DND-41 (cell line): ENCODE results near the gene ZNF722.
"Not testable (repeated sequence)": the region's sequence is repeated elsewhere in the genome, so short reads cannot be mapped to it uniquely, and the experiment has no call there.

ENCODE experiments used
- ATAC-seq: fragments of 200-7000 bp; cut with Tn5 transposase; 3 replicates; pipeline ENCODE4 v1.9.1; 2021; ENCODE audit warnings: low read depth; ENCODE audit not compliant: insufficient read depth
- DNase-seq: peaks from one replicate; pipeline ENCODE4 v3.0.0-alpha.2; 2020
- H2AFZ ChIP-seq: 2 replicates; pipeline ENCODE4 v1.6.0; 2012; ENCODE audit warnings: low read depth, low read length
- H3K27ac ChIP-seq: 2 replicates; pipeline ENCODE4 v1.5.1; 2012; ENCODE audit warnings: low read length, inconsistent platforms
- H3K27me3 ChIP-seq: fragments of 200-600 bp; sonication (generic); 2 replicates; pipeline ENCODE4 v1.6.0; 2012; ENCODE audit warnings: low read length, mild to moderate bottlenecking, inconsistent platforms; ENCODE audit not compliant: insufficient read depth, poor library complexity
- H3K36me3 ChIP-seq: 2 replicates; pipeline ENCODE4 v1.5.1; 2012; ENCODE audit warnings: low read length, inconsistent platforms; ENCODE audit not compliant: insufficient read depth
- H3K4me1 ChIP-seq: 2 replicates; pipeline ENCODE4 v1.5.1; 2012; ENCODE audit warnings: mild to moderate bottlenecking, low read length; ENCODE audit not compliant: insufficient read depth
- H3K4me2 ChIP-seq: 2 replicates; pipeline ENCODE4 v1.6.0; 2012; ENCODE audit warnings: mild to moderate bottlenecking, moderate library complexity, low read length, inconsistent platforms; ENCODE audit not compliant: insufficient read depth
- H3K4me3 ChIP-seq, 2 experiments: fragments of 200-600 bp in 1 of 2; shearing (Covaris generic) in 1 of 2; 2 replicates each; pipeline ENCODE4 v1.5.1; 2012 to 2016; ENCODE audit warnings: inconsistent platforms in 2 of 2, low read length in 2 of 2, mild to moderate bottlenecking in 2 of 2, low read depth in 1 of 2, moderate library complexity in 1 of 2
- H3K79me2 ChIP-seq: 2 replicates; pipeline ENCODE4 v1.6.0; 2012; ENCODE audit warnings: low read length, inconsistent platforms; ENCODE audit not compliant: insufficient read depth
- H3K9ac ChIP-seq: 2 replicates; pipeline ENCODE4 v1.6.0; 2012; ENCODE audit warnings: low read depth, mild to moderate bottlenecking, inconsistent platforms, low read length, moderate library complexity
- H3K9me3 ChIP-seq: 2 replicates; pipeline ENCODE4 v1.5.1; 2012; ENCODE audit warnings: low read length, moderate library complexity, mild to moderate bottlenecking, inconsistent platforms; ENCODE audit not compliant: insufficient read depth, severe bottlenecking
- H4K20me1 ChIP-seq: 2 replicates; pipeline ENCODE4 v1.6.0; 2012; ENCODE audit warnings: low read length; ENCODE audit not compliant: insufficient read depth
- CTCF ChIP-seq: IDR thresholded peaks from 2 replicates; pipeline ENCODE4 v1.5.1; 2012; ENCODE audit warnings: borderline replicate concordance, low read length, moderate library complexity, mild to moderate bottlenecking; ENCODE audit not compliant: poor library complexity, severe bottlenecking; ENCODE audit errors: extremely low read depth
- EZH2 ChIP-seq: IDR thresholded peaks from 3 replicates; pipeline ENCODE4 v1.6.1; 2012; ENCODE audit warnings: borderline replicate concordance, low read depth, mild to moderate bottlenecking, moderate library complexity, low read length, inconsistent platforms; ENCODE audit not compliant: severe bottlenecking

ZNF722 gene

GRCh38 chr7:63998549-63998948 lies at the start of gene ZNF722:
Gene ZNF722 (plus strand): TSS chr7:63998849. CDS start chr7:63998962, 113 bp downstream.
- H3K27ac ChIP-seq: no peak within 1 kb of the TSS
- no peaks in the 10 kb centered on the region for H3K36me3 ChIP-seq
- DNase-seq (no peak), ATAC-seq (no peak)
- H2AFZ ChIP-seq: no peak within 1 kb of the TSS
- no peaks in the 10 kb centered on the region for H3K4me1 ChIP-seq
- no peaks in the 10 kb centered on the region for H4K20me1 ChIP-seq
- peaks cover 8% of the 10 kb centered on the region for H3K9me3 ChIP-seq
- H3K27me3 ChIP-seq: no peaks in the 10 kb centered on the region
- no peak within 1 kb of the TSS for H3K4me2 ChIP-seq
- H3K9ac ChIP-seq: no peak within 1 kb of the TSS
- no peaks in the 10 kb centered on the region for H3K79me2 ChIP-seq
- TF ChIP-seq EZH2: no peak
- no peak for TF ChIP-seq CTCF
- no peak within 1 kb of the TSS for H3K4me3 ChIP-seq

GRCh38 chr7:63953181-63953580 lies 45.5 kb upstream of the ZNF722 start:
- H2AFZ ChIP-seq: no peak overlapping the region
- H3K9me3 ChIP-seq: peaks cover 4% of the 10 kb centered on the region
- no peak overlapping the region for H3K4me3 ChIP-seq
- H4K20me1 ChIP-seq: no peaks in the 10 kb centered on the region
- ATAC-seq (no peak), DNase-seq (no peak)
- no peaks in the 10 kb centered on the region for H3K4me1 ChIP-seq
- TF ChIP-seq EZH2: no peak
- no peak for TF ChIP-seq CTCF
- H3K9ac ChIP-seq: no peak overlapping the region
- no peaks in the 10 kb centered on the region for H3K36me3 ChIP-seq
- H3K27ac ChIP-seq: no peak overlapping the region
- H3K27me3 ChIP-seq: no peaks in the 10 kb centered on the region
- no peak overlapping the region for H3K4me2 ChIP-seq
- no peaks in the 10 kb centered on the region for H3K79me2 ChIP-seq

- ATAC-seq (no peak), DNase-seq (no peak)
- no peak overlapping the region for H3K9ac ChIP-seq
- TF ChIP-seq CTCF (no peak), EZH2 (no peak)
- no peaks in the 10 kb centered on the region for H4K20me1 ChIP-seq
- no peak overlapping the region for H3K4me2 ChIP-seq
- H3K4me1 ChIP-seq: no peaks in the 10 kb centered on the region
- H3K4me3 ChIP-seq: no peak overlapping the region
- H3K27ac ChIP-seq: no peak overlapping the region
- H3K9me3 ChIP-seq: peaks cover 3% of the 10 kb centered on the region
- no peaks in the 10 kb centered on the region for H3K36me3 ChIP-seq
- no peaks in the 10 kb centered on the region for H3K79me2 ChIP-seq
- no peaks in the 10 kb centered on the region for H3K27me3 ChIP-seq
- no peak overlapping the region for H2AFZ ChIP-seq
Observed at GRCh38 chr7:63968629-63969028, 30.0 kb upstream of the ZNF722 start.

- not testable (repeated sequence) for DNase-seq, H3K36me3 ChIP-seq, H3K27me3 ChIP-seq, H3K9me3 ChIP-seq, H3K4me1 ChIP-seq, ATAC-seq, H3K27ac ChIP-seq, H2AFZ ChIP-seq, H3K9ac ChIP-seq, H3K79me2 ChIP-seq, H3K4me3 ChIP-seq, H3K4me2 ChIP-seq, H4K20me1 ChIP-seq
Observed at GRCh38 chr7:64015496-64015895, 16.8 kb downstream of the ZNF722 start.
